ENCODE results near the gene LORICRIN. TPM values are rescaled to one million over a fixed set of nuclear protein-coding genes. Genes with fewer than 3 reads are reported as not detected.

The LORICRIN gene
- total RNA-seq, 1 donor from 2014 or later = not detected

- DNase-seq (ENCODE audit: low read depth) = no peak
Observed at GRCh38 chr1:153248176-153248879, 11.2 kb upstream of the LORICRIN start.

- no peak for DNase-seq (ENCODE audit: low read depth)
Observed at GRCh38 chr1:153250166-153250565, 9.3 kb upstream of the LORICRIN start.

GRCh38 chr1:153251087-153251486 lies 8.4 kb upstream of the LORICRIN start:
- DNase-seq (ENCODE audit: low read depth) = no peak

GRCh38 chr1:153251562-153251961 lies 7.9 kb upstream of the LORICRIN start:
- no peak for DNase-seq (ENCODE audit: low read depth)

GRCh38 chr1:153251988-153252387 lies 7.5 kb upstream of the LORICRIN start:
- DNase-seq (ENCODE audit: low read depth) = no peak

- DNase-seq (ENCODE audit: low read depth) = no peak
Observed at GRCh38 chr1:153253076-153253475, 6.4 kb upstream of the LORICRIN start.

- no peak for DNase-seq (ENCODE audit: low read depth)
Observed at GRCh38 chr1:153253693-153254092, 5.8 kb upstream of the LORICRIN start.

- no peak for DNase-seq (ENCODE audit: low read depth)
Observed at GRCh38 chr1:153260585-153261280, 1.2 kb downstream of the LORICRIN start.

- peak; percentile 7 for DNase-seq (ENCODE audit: low read depth)
Observed at GRCh38 chr1:153261281-153262069, 2.0 kb downstream of the LORICRIN start.

GRCh38 chr1:153262070-153262366 lies 2.5 kb downstream of the LORICRIN start:
- no peak for DNase-seq (ENCODE audit: low read depth)

- DNase-seq (ENCODE audit: low read depth) = no peak
Observed at GRCh38 chr1:153262462-153263157, 3.1 kb downstream of the LORICRIN start.

GRCh38 chr1:153265457-153265856 lies 6.0 kb downstream of the LORICRIN start:
- no peak for DNase-seq (ENCODE audit: low read depth)

GRCh38 chr1:153271711-153272110 lies 12.2 kb downstream of the LORICRIN start:
- DNase-seq (ENCODE audit: low read depth) = no peak

GRCh38 chr1:153272186-153272585 lies 12.7 kb downstream of the LORICRIN start:
- no peak for DNase-seq (ENCODE audit: low read depth)

GRCh38 chr1:153277852-153278251 lies 18.4 kb downstream of the LORICRIN start:
- no peak for DNase-seq (ENCODE audit: low read depth)

GRCh38 chr1:153288634-153289275 lies 29.3 kb downstream of the LORICRIN start:
- no peak for DNase-seq (ENCODE audit: low read depth)

- DNase-seq (ENCODE audit: low read depth) = no peak
Observed at GRCh38 chr1:153291514-153291913, 32.0 kb downstream of the LORICRIN start.

- no peak for DNase-seq (ENCODE audit: low read depth)
Observed at GRCh38 chr1:153292185-153292584, 32.7 kb downstream of the LORICRIN start.

- DNase-seq (ENCODE audit: low read depth) = no peak
Observed at GRCh38 chr1:153292740-153293479, 33.4 kb downstream of the LORICRIN start.

- DNase-seq (ENCODE audit: low read depth) = no peak
Observed at GRCh38 chr1:153293480-153293775, 33.9 kb downstream of the LORICRIN start.

GRCh38 chr1:153293851-153294250 lies 34.4 kb downstream of the LORICRIN start:
- DNase-seq (ENCODE audit: low read depth) = no peak

Data from myocyte (in vitro differentiated cells).